Epithelial cell of esophagus (primary cell): Measurements from ENCODE around the gene SNPH.

Experiments used
- DNase-seq: peaks from one replicate; pipeline ENCODE4 v3.0.0; 2010; ENCODE audit warnings: low read depth
- H3K4me3 ChIP-seq: 2 replicates; pipeline ENCODE4 v1.5.1; 2011; ENCODE audit warnings: mild to moderate bottlenecking, low read length, control low read depth
- CTCF ChIP-seq: IDR thresholded peaks from 2 replicates; pipeline ENCODE4 v1.5.1; 2011; ENCODE audit warnings: low read depth, mild to moderate bottlenecking, low read length, control low read depth, inconsistent platforms; ENCODE audit not compliant: insufficient read depth; ENCODE audit errors: missing control alignments

Gene SNPH

GRCh38 chr20:1282966-1283365, 16.9 kb downstream of the SNPH start:
- no peak for DNase-seq
- H3K4me3 ChIP-seq, result no peak overlapping the region
- no peak for TF ChIP-seq CTCF

GRCh38 chr20:1283522-1284510, 17.7 kb downstream of the SNPH start:
- TF ChIP-seq CTCF, result no peak
- H3K4me3 ChIP-seq, result no peak overlapping the region
- DNase-seq, result no peak

- H3K4me3 ChIP-seq, result no peak overlapping the region
- no peak for DNase-seq
- no peak for TF ChIP-seq CTCF
These were observed 20.4 kb downstream of the SNPH start for GRCh38 chr20:1286267-1287024.

- DNase-seq, result no peak
- H3K4me3 ChIP-seq, result no peak overlapping the region
These were observed 21.2 kb downstream of the SNPH start for GRCh38 chr20:1287306-1287705.

GRCh38 chr20:1287787-1288569, 21.9 kb downstream of the SNPH start:
- no peak overlapping the region for H3K4me3 ChIP-seq
- no peak for TF ChIP-seq CTCF
- DNase-seq, result no peak

More at GRCh38 chr20:1287306-1287705, 21.2 kb downstream of the SNPH start:
- TF ChIP-seq CTCF, result no peak

- no peak overlapping the region for H3K4me3 ChIP-seq
- no peak for TF ChIP-seq CTCF
- no peak for DNase-seq
These were observed 25.2 kb downstream of the SNPH start for GRCh38 chr20:1291191-1291741.
